Measurements from ENCODE around the gene DENND4A.
A peak's percentile ranks its signal among the peaks of the same experiment; 100 is the strongest.
"Not testable (repeated sequence)": the region's sequence is repeated elsewhere in the genome, so short reads cannot be mapped to it uniquely, and the experiment has no call there.

Gene DENND4A

DNA sequence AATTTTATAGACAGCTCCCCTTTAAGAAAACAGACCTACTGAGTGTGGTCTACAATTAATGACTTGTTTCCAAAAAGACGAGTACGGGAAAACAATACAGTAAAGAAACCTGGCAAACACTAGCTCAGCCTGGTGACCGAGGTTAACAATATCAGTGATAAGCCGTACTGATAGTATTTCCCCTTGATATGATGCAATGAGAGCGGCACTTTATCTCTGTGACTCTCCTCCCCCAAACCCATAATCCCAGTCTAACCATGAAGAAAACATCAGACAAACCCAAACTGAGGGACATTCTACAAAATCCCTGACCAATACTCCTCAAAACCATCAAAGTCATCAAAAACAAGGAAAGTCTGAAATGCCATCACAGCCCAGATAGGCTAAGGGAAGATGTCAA is 8.2 kb downstream of the DENND4A start:
- H3K27me3 Mint-ChIP-seq = no peaks in the 10 kb centered on the region
- H3K27ac Mint-ChIP-seq = no peak overlapping the region
- peaks cover 18% of the 10 kb centered on the region for H3K36me3 Mint-ChIP-seq (ENCODE audit: low read depth)
- no peak overlapping the region for H3K4me3 Mint-ChIP-seq
- no peaks in the 10 kb centered on the region for H3K9me3 Mint-ChIP-seq
- H3K4me1 Mint-ChIP-seq (ENCODE audit: low read depth) = peaks cover 38% of the 10 kb centered on the region

DNA sequence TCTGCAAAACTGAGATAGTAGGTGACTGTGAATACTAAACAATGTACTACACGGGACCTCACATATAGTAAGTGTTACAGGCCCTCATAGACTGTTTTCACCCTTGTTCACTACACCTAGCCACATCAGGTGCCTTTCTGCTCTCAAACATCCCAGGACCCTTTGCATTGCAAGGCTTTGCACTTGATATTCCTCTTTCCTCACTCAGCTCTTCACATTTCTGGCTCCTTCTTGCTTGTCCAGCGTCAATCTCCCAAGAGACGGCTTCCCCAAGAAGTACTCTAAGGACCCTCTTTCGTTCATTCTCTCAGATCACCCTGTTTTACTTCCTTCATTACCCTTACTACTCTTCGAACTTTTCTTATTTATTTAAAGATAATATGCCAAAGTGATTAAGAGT is 10.0 kb downstream of the DENND4A start:
- H3K36me3 Mint-ChIP-seq (ENCODE audit: low read depth) = peaks cover 17% of the 10 kb centered on the region
- H3K27me3 Mint-ChIP-seq = no peaks in the 10 kb centered on the region
- no peaks in the 10 kb centered on the region for H3K9me3 Mint-ChIP-seq
- H3K4me1 Mint-ChIP-seq (ENCODE audit: low read depth) = peaks cover 37% of the 10 kb centered on the region
- no peak overlapping the region for H3K27ac Mint-ChIP-seq
- H3K4me3 Mint-ChIP-seq = no peak overlapping the region

DNA sequence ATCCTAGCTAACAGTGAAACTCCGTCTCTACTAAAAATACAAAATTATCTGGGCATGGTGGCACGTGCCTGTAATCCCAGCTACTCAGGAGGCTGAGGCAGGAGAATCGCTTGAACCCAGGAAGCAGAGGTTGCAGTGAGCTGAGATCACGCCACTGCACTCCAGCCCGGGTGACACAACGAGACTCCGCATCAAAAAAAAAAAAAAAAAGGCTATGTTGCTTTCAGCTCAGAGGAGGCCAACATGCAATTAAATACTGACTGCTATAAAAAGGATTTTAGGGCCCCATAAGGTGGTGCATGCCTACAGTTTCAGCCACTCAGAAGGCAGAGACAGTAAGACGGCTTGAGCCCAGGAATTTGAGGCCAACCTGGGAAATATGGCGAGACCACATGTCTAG is 13.4 kb downstream of the DENND4A start:
- Mint-ChIP-seq H3K27ac (peak overlapping the region; percentile 59), H3K4me3 (peak overlapping the region; percentile 45), H3K36me3 (ENCODE audit: low read depth) (peaks cover 18% of the 10 kb centered on the region), H3K4me1 (ENCODE audit: low read depth) (peaks cover 37% of the 10 kb centered on the region)
- not testable (repeated sequence) for H3K9me3 Mint-ChIP-seq, H3K27me3 Mint-ChIP-seq

DNA sequence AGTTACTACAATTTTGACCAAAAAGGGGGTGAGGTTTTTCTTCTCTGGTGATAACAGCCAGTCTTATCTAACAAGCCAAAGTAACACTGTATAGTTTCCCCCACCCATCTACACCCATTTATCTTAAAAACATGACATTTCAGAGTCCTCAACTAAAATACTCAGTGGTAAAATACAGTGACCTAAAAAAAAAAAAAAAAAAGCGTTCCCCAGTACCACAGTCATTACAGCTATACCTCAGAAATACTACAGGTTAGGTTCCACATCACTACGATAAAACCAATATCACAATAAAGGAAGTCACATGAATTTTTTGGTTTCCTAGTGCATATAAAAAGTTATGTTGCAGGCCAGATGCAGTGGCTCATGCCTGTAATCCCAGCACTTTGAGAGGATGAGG is 13.8 kb downstream of the DENND4A start:
- peaks cover 41% of the 10 kb centered on the region for H3K4me1 Mint-ChIP-seq (ENCODE audit: low read depth)
- H3K9me3 Mint-ChIP-seq = no peaks in the 10 kb centered on the region
- no peaks in the 10 kb centered on the region for H3K27me3 Mint-ChIP-seq
- peak overlapping the region; percentile 59 for H3K27ac Mint-ChIP-seq
- peak overlapping the region; percentile 45 for H3K4me3 Mint-ChIP-seq
- H3K36me3 Mint-ChIP-seq (ENCODE audit: low read depth) = peaks cover 18% of the 10 kb centered on the region

DNA sequence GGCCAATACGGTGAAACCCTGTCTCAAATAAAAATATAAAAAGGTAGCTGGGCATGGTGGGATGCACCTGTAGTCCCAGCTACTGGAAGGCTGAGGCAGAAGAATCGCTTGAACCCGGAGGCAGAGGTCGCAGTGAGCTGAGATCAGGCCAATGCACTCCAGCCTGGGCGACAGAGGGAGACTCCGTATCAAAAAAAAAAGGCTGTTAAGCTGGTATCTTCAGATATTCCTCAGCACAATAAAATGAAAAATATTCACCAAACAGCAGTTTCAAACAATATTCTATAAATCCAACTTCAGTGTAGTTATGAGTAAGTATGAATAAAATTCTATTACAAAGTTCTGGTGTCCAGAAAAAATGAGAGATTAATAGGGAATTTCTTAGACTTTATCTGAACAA is 14.2 kb downstream of the DENND4A start:
- Mint-ChIP-seq H3K36me3 (ENCODE audit: low read depth) (peaks cover 19% of the 10 kb centered on the region), H3K4me1 (ENCODE audit: low read depth) (peaks cover 45% of the 10 kb centered on the region), H3K27ac (no peak overlapping the region), H3K9me3 (no peaks in the 10 kb centered on the region), H3K27me3 (no peaks in the 10 kb centered on the region), H3K4me3 (no peak overlapping the region)

DNA sequence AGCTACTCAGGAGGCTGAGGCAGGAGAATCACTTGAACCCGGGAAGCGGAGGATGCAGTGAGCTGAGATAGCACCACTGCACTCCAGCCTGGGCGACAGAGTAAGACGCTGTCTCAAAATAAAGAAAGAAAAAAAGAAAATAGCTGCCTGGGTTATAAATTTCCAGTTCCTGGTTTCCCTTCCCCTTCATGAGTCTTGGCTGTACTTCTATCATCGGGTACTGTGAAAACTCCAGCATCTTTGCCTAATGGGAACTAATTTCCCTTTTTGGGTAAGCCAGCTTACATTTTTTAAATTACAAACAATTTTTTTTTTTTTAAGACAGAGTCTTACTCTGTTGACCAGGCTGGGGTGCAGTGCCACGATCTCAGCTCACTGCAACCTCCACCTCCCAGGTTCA is 15.0 kb downstream of the DENND4A start:
- H3K36me3 Mint-ChIP-seq (ENCODE audit: low read depth) = peaks cover 24% of the 10 kb centered on the region
- H3K9me3 Mint-ChIP-seq = no peaks in the 10 kb centered on the region
- no peaks in the 10 kb centered on the region for H3K27me3 Mint-ChIP-seq
- no peak overlapping the region for H3K27ac Mint-ChIP-seq
- peaks cover 50% of the 10 kb centered on the region for H3K4me1 Mint-ChIP-seq (ENCODE audit: low read depth)
- H3K4me3 Mint-ChIP-seq = no peak overlapping the region

DNA sequence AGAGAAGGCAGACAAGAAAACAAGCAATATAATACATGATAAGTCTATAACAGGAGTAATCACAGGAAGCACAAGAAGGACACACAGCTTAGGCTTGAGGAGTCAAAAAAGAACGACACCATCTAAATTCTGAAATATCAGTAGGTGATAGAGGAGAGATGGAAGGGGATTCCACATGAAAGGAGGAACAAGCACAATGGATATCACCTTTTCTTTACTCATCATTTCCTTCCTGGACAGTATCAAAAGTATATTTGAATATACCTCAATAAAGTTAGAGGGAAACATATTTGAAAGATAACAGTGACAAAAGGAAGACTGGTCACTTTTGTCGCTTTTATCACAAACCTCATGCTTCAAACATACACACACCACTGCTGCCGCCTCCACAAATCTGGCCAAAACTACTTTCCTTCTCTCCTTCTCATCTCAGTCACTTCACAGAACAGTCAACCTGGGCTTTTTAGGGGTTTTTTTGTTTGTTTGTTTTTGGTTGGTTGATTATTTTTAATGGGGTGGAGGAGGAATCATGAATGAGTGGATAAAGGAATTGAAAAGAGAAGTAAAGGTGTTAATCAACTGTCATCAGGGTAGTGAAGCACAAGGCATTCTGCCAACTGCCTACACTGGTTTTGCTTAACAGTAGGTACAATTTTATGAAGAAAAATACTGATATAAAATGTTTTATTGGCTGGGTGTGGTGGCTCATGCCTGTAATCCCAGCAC is 18.5 kb downstream of the DENND4A start:
- H3K27me3 Mint-ChIP-seq = no peaks in the 10 kb centered on the region
- peak overlapping the region; percentile 55 for H3K4me3 Mint-ChIP-seq
- H3K27ac Mint-ChIP-seq = peak overlapping the region; percentile 75
- H3K9me3 Mint-ChIP-seq = no peaks in the 10 kb centered on the region
- H3K36me3 Mint-ChIP-seq (ENCODE audit: low read depth) = peaks cover 36% of the 10 kb centered on the region
- peaks cover 76% of the 10 kb centered on the region for H3K4me1 Mint-ChIP-seq (ENCODE audit: low read depth)

DNA sequence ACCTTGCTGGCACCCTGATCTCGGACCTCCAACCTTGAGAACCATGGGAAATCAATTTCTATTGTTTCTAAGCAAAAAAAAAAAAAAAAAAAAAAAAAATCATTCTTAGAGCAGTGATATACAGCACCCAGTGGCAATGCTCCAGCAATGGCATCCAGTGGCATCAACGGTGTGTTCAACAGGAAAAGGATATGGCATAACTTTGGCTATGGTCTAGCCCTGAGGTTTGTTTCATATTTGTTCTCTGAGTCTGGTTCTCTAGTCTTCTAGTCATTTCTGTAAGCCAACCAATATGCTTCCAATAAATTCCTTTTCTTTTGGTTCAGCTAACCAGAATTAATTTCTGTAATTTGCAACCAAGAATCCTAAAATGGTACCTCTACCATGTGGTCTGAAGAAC is 19.2 kb downstream of the DENND4A start:
- peak overlapping the region; percentile 75 for H3K27ac Mint-ChIP-seq
- H3K4me1 Mint-ChIP-seq (ENCODE audit: low read depth) = peaks cover 76% of the 10 kb centered on the region
- H3K27me3 Mint-ChIP-seq = no peaks in the 10 kb centered on the region
- no peaks in the 10 kb centered on the region for H3K9me3 Mint-ChIP-seq
- H3K36me3 Mint-ChIP-seq (ENCODE audit: low read depth) = peaks cover 39% of the 10 kb centered on the region
- peak overlapping the region; percentile 55 for H3K4me3 Mint-ChIP-seq

DNA sequence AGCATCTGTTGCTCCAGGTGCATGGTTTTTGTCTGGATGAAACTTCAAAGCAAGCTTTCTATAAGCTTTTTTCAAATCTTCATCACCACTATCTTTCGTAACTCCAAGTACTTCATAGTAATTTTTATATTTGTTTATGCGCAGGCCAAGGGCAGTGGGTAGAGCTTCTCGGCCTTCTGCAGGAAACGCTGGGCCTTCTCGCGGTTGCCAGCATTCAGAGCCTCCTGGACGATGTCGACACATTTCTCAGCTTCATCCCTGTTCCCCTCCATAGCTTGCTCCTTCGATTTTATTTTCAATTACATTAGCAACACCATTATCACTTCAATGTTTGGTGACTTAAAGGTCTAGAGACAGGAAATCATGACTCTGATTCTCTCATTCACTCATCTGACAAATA is 20.2 kb downstream of the DENND4A start:
- Mint-ChIP-seq H3K27me3 (no peaks in the 10 kb centered on the region), H3K4me1 (ENCODE audit: low read depth) (peaks cover 80% of the 10 kb centered on the region), H3K4me3 (no peak overlapping the region)

DNA sequence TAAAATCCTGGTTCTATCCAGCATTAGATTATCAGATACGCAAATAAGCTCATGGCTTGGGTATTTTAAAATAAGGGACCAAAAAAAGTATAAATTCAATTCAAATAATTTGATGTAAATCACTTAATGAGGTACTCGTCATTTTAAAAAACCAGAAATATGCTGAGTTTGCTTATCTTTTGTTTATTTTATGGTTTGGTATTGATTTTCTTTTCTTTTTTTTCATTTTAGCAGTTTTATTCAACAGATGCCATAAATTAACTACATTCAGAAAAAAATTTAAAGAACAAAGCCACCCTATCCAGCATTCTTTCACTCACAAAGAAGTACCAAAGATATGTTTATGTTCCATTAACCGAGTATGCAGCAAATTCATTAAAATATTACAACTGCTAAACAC is 22.6 kb downstream of the DENND4A start:
- H3K9me3 Mint-ChIP-seq = no peaks in the 10 kb centered on the region
- H3K27ac Mint-ChIP-seq = no peak overlapping the region
- no peaks in the 10 kb centered on the region for H3K27me3 Mint-ChIP-seq
- peaks cover 54% of the 10 kb centered on the region for H3K36me3 Mint-ChIP-seq (ENCODE audit: low read depth)
- peaks cover 81% of the 10 kb centered on the region for H3K4me1 Mint-ChIP-seq (ENCODE audit: low read depth)
- no peak overlapping the region for H3K4me3 Mint-ChIP-seq

More for the DNA sequence above, 20.2 kb downstream of the DENND4A start:
- H3K27ac Mint-ChIP-seq = no peak overlapping the region
- H3K36me3 Mint-ChIP-seq (ENCODE audit: low read depth) = peaks cover 49% of the 10 kb centered on the region
- no peaks in the 10 kb centered on the region for H3K9me3 Mint-ChIP-seq

DNA sequence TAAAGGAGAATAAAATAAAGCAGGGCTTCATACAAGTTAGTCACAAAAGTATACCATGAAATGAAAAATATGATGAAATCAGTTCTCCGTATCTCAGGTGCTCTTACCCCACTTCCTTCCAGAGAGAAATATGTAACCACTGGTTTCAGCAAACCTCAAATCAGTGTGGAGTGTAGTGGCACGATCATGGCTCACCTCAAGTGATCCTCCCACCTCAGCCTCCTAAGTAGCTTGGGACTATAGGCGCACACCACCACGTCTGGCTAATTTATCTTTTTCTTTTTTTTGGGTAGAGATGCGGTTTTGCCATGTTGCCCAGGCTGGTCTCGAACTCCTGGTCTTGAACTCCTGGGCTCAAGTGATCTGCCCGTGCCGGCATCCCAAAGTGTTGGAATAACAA is 24.2 kb downstream of the DENND4A start:
- peaks cover 79% of the 10 kb centered on the region for H3K4me1 Mint-ChIP-seq (ENCODE audit: low read depth)
- peaks cover 48% of the 10 kb centered on the region for H3K36me3 Mint-ChIP-seq (ENCODE audit: low read depth)
- no peaks in the 10 kb centered on the region for H3K27me3 Mint-ChIP-seq
- H3K27ac Mint-ChIP-seq = no peak overlapping the region
- H3K9me3 Mint-ChIP-seq = no peaks in the 10 kb centered on the region
- H3K4me3 Mint-ChIP-seq = no peak overlapping the region

DNA sequence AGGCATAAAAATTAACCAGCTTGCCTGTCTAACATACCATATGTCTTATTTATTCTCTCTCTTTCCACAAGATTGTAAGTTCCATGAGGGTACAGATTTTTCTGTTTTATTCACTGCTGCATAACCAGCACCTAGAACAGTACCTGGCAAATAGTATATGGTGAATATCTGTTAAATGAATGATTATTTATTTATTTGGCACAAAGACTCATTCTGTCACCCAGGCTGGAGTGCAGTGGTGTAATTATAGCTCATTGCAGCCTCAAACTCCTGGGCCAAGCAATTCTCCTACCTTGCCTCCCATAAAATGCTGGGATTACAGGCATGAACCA is 24.9 kb downstream of the DENND4A start:
- Mint-ChIP-seq H3K4me3 (no peak overlapping the region), H3K36me3 (ENCODE audit: low read depth) (peaks cover 46% of the 10 kb centered on the region), H3K27ac (no peak overlapping the region), H3K27me3 (no peaks in the 10 kb centered on the region), H3K4me1 (ENCODE audit: low read depth) (peaks cover 82% of the 10 kb centered on the region), H3K9me3 (no peaks in the 10 kb centered on the region)

DNA sequence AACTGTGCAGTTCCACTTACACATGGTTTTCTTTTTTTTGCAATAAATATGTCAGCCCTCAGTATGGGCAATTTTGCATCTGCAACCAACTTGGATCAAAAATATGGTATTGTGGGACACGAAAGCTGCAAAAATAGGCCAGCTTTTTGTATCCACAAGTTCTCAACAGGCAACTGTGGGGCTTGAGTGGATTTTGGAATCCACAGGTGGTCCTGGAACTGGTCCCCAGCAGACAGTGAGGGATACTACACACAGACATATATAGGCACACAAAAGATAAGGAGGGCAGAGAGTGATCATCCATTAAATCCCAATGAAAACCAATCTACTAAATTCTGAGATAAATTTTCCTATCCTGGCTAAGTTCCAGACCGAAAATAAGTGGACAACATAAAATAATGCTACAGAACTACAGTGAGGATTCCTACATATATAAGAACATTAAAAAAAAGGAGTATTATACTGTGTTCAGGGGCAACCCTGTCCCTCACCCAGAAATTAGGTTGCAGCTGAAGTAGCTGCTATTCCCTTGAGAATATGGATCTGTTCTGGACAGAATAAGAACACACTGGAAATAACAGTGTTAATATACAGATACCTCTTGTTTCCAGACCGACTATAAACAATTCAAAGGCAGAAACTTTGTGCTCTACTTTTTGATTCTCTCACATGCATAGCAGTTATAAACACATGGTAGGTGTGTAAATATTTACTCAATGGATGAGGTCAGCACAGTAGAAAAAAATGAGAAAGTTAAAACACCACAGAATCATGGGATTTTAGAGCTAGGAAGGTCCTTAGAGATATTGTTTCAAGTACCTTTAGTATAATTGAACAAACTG is 25.4 kb downstream of the DENND4A start:
- H3K4me1 Mint-ChIP-seq (ENCODE audit: low read depth) = peaks cover 82% of the 10 kb centered on the region
- H3K36me3 Mint-ChIP-seq (ENCODE audit: low read depth) = peaks cover 42% of the 10 kb centered on the region
- no peak overlapping the region for H3K27ac Mint-ChIP-seq
- H3K9me3 Mint-ChIP-seq = no peaks in the 10 kb centered on the region
- H3K27me3 Mint-ChIP-seq = no peaks in the 10 kb centered on the region
- H3K4me3 Mint-ChIP-seq = no peak overlapping the region

DNA sequence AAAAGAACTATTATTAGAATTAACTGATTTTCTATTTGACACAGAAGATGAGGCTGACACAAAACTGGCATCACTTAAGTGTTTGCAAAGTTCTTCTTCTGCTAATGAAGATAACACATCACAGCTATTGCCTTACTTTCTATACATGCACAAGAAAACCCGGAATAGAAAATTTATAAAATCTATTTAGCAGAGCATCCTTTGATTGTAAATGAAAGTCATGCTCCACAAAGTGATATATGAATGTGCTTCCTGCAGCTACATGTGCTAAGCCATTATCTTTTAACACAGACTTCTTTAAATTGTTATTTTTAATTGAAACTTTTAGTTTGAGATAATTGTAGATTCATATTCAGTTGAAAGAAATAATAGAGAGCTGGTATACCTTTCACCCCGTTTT is 27.0 kb downstream of the DENND4A start:
- Mint-ChIP-seq H3K27ac (no peak overlapping the region), H3K9me3 (no peaks in the 10 kb centered on the region), H3K4me1 (ENCODE audit: low read depth) (peaks cover 77% of the 10 kb centered on the region), H3K27me3 (no peaks in the 10 kb centered on the region), H3K36me3 (ENCODE audit: low read depth) (peaks cover 31% of the 10 kb centered on the region), H3K4me3 (no peak overlapping the region)

DNA sequence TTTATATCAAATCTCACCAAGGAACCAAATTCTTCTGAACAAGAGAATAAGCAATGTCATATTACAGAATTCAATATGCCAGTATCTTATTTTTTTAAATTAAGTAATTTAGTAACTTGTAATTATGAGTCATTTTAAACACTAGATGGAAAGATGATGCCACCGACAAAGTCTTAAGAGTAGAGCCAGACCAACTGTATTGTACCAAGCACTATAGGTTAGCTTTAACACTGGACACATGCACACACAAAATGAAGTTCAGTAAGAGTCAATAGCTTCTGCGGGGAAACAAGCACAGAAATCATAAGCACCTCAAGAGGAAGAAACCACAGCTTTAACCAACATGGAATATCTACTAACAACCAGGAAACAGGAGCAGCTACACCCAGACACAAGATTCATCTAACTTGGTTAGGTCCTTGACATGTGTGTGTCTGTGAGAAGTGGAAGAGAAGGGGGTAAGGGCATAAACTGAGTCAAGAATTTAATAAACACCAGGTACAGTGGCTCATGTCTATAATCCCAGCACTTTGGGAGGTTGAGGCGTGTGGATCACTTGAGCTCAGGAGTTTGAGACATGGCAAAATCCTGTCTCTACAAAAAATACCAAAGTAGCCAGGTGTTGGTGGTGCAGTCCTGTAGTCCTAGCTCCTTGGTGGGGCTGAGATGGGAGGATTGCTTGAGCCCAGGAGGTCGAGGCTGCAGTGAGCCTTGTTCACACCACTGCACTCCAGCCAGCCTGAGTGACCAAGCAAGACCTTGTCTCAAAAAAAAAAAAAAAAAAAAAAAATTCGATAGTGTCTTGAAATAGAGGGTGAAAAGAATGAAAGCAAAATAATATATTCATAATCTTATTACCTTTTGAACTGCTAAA is 28.9 kb downstream of the DENND4A start:
- Mint-ChIP-seq H3K4me3 (no peak overlapping the region), H3K27ac (peak overlapping the region; percentile 27), H3K9me3 (no peaks in the 10 kb centered on the region), H3K27me3 (no peaks in the 10 kb centered on the region), H3K4me1 (ENCODE audit: low read depth) (peaks cover 62% of the 10 kb centered on the region), H3K36me3 (ENCODE audit: low read depth) (peaks cover 37% of the 10 kb centered on the region)

All from stimulated activated naive CD8-positive, alpha-beta T cell treated with anti-CD3 and anti-CD28 coated beads, Interleukin-15, Interleukin-2, amounts not matched to agents 100 ng/mL and 50 ng/mL, for 24 hours (primary cell).